DND-41 (cell line): ENCODE data around the gene HMCN1.

ENCODE experiments used
- CTCF ChIP-seq: IDR thresholded peaks from 2 replicates; pipeline ENCODE4 v1.5.1; 2012; ENCODE audit warnings: borderline replicate concordance, low read length, moderate library complexity, mild to moderate bottlenecking; ENCODE audit not compliant: poor library complexity, severe bottlenecking; ENCODE audit errors: extremely low read depth
- EZH2 ChIP-seq: IDR thresholded peaks from 3 replicates; pipeline ENCODE4 v1.6.1; 2012; ENCODE audit warnings: borderline replicate concordance, low read depth, mild to moderate bottlenecking, moderate library complexity, low read length, inconsistent platforms; ENCODE audit not compliant: severe bottlenecking

GRCh38 chr1:185798505-185798904 is 64.3 kb downstream of the HMCN1 start:
- TF ChIP-seq CTCF (no peak), EZH2 (no peak)
